PC-9 (cell line): Measurements from ENCODE around the gene PRUNE2. TPM values are rescaled to one million over a fixed set of nuclear protein-coding genes. Genes with fewer than 3 reads are reported as not detected.

Experiments
- BruUV-seq: library from RNA; stranded (reverse); fragments of 400-500 nt; replicated peaks from 2 replicates; lab custom pipeline; 2021; lab: Mats Ljungman, UMichigan
- CTCF ChIA-PET: fragments of 300-600 bp; sonication (Branson Sonifier 250); formaldehyde crosslinking; loops from one replicate; lab custom pipeline; 2022; ENCODE audit warnings: antibody characterized with exemption; lab: Charles Lee
- POLR2A ChIA-PET: fragments of 300-600 bp; sonication (Branson Sonifier 250); formaldehyde crosslinking; loops from one replicate; lab custom pipeline; 2022; ENCODE audit warnings: antibody characterized with exemption; ENCODE audit not compliant: unreplicated experiment; lab: Charles Lee
- DNase-seq, 2 experiments: peaks; one replicate each; pipeline versions ENCODE4 v3.0.0 to v3.0.0-alpha.2; 2015 to 2022; ENCODE audit warnings: mixed read lengths in 1 of 2
- H2AFZ ChIP-seq: fragments of 200-600 bp; sonication (generic); 2 replicates; pipeline ENCODE4 v1.8.1; 2017; ENCODE audit warnings: antibody characterized with exemption
- H3F3A ChIP-seq: fragments of 200-600 bp; sonication (generic); 2 replicates; pipeline ENCODE4 v1.8.1; 2017; ENCODE audit warnings: antibody characterized with exemption, mild to moderate bottlenecking, low read depth; ENCODE audit not compliant: insufficient read depth
- H3K27ac ChIP-seq: fragments of 200-600 bp; sonication (generic); 2 replicates; pipeline ENCODE4 v1.6.1; 2016; ENCODE audit warnings: mixed run types
- H3K27me3 ChIP-seq: fragments of 200-600 bp; sonication (generic); 2 replicates; pipeline ENCODE4 v1.6.1; 2016; ENCODE audit warnings: low read depth, mixed run types; ENCODE audit not compliant: insufficient read depth
- H3K36me3 ChIP-seq: fragments of 200-600 bp; sonication (generic); 2 replicates; pipeline ENCODE4 v1.6.1; 2016; ENCODE audit warnings: low read depth, mixed run types
- H3K4me1 ChIP-seq: fragments of 200-600 bp; sonication (generic); replicated peaks from 2 replicates; pipeline ENCODE4 v1.6.1; 2016; ENCODE audit warnings: mixed run types; ENCODE audit not compliant: insufficient read depth
- H3K4me2 ChIP-seq: fragments of 200-600 bp; sonication (generic); 2 replicates; pipeline ENCODE4 v1.6.1; 2017; ENCODE audit warnings: mixed run types
- H3K4me3 ChIP-seq: fragments of 200-600 bp; sonication (generic); 2 replicates; pipeline ENCODE4 v1.6.1; 2016; ENCODE audit warnings: mixed run types
- H3K79me2 ChIP-seq: fragments of 200-600 bp; sonication (generic); 2 replicates; pipeline ENCODE4 v1.6.1; 2017; ENCODE audit warnings: low read depth, mixed run types
- H3K9me2 ChIP-seq: fragments of 200-600 bp; sonication (generic); 2 replicates; pipeline ENCODE4 v1.8.1; 2017; ENCODE audit warnings: mild to moderate bottlenecking; ENCODE audit not compliant: insufficient read depth
- H3K9me3 ChIP-seq: fragments of 200-600 bp; sonication (generic); 2 replicates; pipeline ENCODE4 v1.8.1; 2016; ENCODE audit warnings: low read depth; ENCODE audit not compliant: insufficient read depth
- H4K20me1 ChIP-seq: fragments of 200-600 bp; sonication (generic); 2 replicates; pipeline ENCODE4 v1.8.1; 2017; ENCODE audit not compliant: insufficient read depth
- EZH2 ChIP-seq: fragments of 200-600 bp; sonication (generic); IDR thresholded peaks from 2 replicates; pipeline ENCODE4 v1.8.0; 2017; ENCODE audit warnings: antibody characterized with exemption, low read depth
- intact Hi-C: fragments of 100-400 bp; cut with micrococcal nuclease; formaldehyde crosslinking; loops from one replicate; pipeline ENCODE4 v1.10.0; 2022; ENCODE audit not compliant: unreplicated experiment
- total RNA-seq: library from RNA; stranded (reverse); gene quantifications from 2 replicates; pipeline ENCODE4 v1.2.3, GENCODE V29; 2021
- TF ChIP-seq, protein P1 (sequence below): fragments of 200-600 bp; sonication (generic); conservative IDR thresholded peaks from 2 replicates; pipeline ENCODE4 v1.6.1; 2017; ENCODE audit warnings: mixed run types, antibody characterized with exemption, mild to moderate bottlenecking, moderate library complexity

Gene PRUNE2
- total RNA-seq, 1 experiment from 2014 or later: 0.20 TPM

DNA sequence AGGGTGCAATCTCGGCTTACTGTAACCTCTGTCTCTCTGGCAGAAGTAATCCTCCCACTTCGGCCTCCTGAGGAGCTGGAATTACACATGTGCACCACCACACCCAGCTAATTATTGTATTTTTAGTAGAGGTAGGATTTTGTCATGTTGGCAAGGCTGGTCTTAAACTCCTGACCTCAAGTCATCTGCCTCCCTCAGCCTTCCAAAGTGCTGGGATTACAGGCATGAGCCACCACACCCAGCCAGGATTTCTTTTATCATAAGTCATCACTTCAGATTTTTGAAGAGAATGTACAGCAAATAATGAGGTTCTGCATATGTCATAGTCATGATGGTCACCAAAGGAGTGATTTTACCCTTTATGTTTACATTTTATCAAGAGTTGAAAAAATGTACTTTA lies 338.8 kb downstream of the PRUNE2 start:
- intact Hi-C loops: no loop called here
- no TSS peak for BruUV-seq
- CTCF ChIA-PET: no interaction called here
- no peak for TF ChIP-seq EZH2
- TF ChIP-seq, protein P1, sequence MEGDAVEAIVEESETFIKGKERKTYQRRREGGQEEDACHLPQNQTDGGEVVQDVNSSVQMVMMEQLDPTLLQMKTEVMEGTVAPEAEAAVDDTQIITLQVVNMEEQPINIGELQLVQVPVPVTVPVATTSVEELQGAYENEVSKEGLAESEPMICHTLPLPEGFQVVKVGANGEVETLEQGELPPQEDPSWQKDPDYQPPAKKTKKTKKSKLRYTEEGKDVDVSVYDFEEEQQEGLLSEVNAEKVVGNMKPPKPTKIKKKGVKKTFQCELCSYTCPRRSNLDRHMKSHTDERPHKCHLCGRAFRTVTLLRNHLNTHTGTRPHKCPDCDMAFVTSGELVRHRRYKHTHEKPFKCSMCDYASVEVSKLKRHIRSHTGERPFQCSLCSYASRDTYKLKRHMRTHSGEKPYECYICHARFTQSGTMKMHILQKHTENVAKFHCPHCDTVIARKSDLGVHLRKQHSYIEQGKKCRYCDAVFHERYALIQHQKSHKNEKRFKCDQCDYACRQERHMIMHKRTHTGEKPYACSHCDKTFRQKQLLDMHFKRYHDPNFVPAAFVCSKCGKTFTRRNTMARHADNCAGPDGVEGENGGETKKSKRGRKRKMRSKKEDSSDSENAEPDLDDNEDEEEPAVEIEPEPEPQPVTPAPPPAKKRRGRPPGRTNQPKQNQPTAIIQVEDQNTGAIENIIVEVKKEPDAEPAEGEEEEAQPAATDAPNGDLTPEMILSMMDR: no peak
- H3K36me3 ChIP-seq: no peaks in the 10 kb centered on the region
- no peaks in the 10 kb centered on the region for H3K9me2 ChIP-seq
- no peak overlapping the region for H3K4me2 ChIP-seq
- H3K9me3 ChIP-seq: no peaks in the 10 kb centered on the region
- H3K4me3 ChIP-seq: no peak overlapping the region
- POLR2A ChIA-PET: no interaction called here
- no peaks in the 10 kb centered on the region for H4K20me1 ChIP-seq
- DNase-seq: no peak
- no peak overlapping the region for H2AFZ ChIP-seq
- peaks cover 7% of the 10 kb centered on the region; the same call in 1 of the 2 replicates for H3K4me1 ChIP-seq
- H3K27ac ChIP-seq: no peak overlapping the region
- H3F3A ChIP-seq: no peaks in the 10 kb centered on the region; the same call in 1 of the 2 replicates
- H3K27me3 ChIP-seq: no peaks in the 10 kb centered on the region
- H3K79me2 ChIP-seq: no peaks in the 10 kb centered on the region

DNA sequence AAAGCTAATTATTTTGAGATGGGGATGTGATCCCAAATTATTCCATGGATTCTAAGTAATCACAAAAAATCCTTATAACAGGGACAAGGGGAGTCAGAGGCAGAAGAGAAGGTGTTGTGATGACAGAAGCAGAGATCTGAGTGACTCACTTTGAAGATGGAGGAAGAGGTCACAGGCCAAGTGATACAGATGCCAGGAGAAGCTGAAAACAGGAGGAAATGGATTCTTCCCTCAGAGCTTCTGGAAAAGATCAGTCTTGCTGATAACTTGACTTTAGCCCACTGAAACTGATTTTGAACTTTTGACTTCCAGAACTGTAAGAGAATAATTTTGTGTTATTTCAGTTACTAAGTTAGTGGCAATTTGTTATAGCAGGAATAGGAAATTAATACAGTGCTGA lies 341.6 kb downstream of the PRUNE2 start:
- POLR2A ChIA-PET: interaction anchor here (0.7 kb wide), 1 partner anchor 87 kb away, joined by 5 read pairs; no protein-coding TSS in a partner anchor
- TF ChIP-seq, protein P1: no peak
- no peak for TF ChIP-seq EZH2
- BruUV-seq: no TSS peak

DNA sequence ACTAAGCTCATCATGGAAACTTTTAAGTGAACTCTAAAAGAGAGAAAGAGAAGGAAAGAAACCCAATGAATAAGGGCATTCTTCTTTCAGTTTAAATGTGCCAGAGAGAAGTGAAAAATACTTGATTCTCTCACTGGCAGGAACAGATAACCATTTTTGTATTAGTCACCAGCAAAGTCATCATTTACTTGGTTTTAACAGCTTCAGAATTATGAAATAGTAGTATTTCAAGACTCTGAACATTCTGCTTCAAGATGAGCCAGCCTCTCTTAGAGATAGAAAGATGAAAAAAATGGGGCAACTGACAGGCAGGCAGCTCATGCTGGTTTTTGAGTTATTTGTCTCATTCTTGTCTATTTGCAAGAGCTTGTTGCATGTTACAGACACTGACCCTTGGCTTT lies 343.4 kb downstream of the PRUNE2 start:
- Histone ChIP-seq H3K9me2 (no peaks in the 10 kb centered on the region), H3K9me3 (no peaks in the 10 kb centered on the region), H4K20me1 (no peaks in the 10 kb centered on the region), H2AFZ (no peak overlapping the region), H3K4me2 (0 out of 2 replicates have a peak overlapping the region, but pooled peaks have one; percentile 6), H3K36me3 (no peaks in the 10 kb centered on the region), H3K4me1 (peaks cover 10% of the 10 kb centered on the region; the same call in 1 of the 2 replicates), H3F3A (no peaks in the 10 kb centered on the region; the same call in 1 of the 2 replicates), H3K27me3 (no peaks in the 10 kb centered on the region), H3K79me2 (no peaks in the 10 kb centered on the region), H3K4me3 (no peak overlapping the region), H3K27ac (no peak overlapping the region)
- intact Hi-C loops: no loop called here
- DNase-seq: peak in 1 of 2 experiments; percentile 50
- ChIA-PET CTCF (interaction anchor here (0.7 kb wide), 1 partner anchor 185 kb away, joined by 3 read pairs; no protein-coding TSS in a partner anchor), POLR2A (no interaction called here)
- TF ChIP-seq, protein P1: no peak
- TF ChIP-seq EZH2: no peak
- no TSS peak for BruUV-seq

More for the DNA sequence above, 341.6 kb downstream of the PRUNE2 start:
- H3K27ac ChIP-seq: no peak overlapping the region
- CTCF ChIA-PET: interaction anchor here (0.5 kb wide), 1 partner anchor 136 kb away, joined by 5 read pairs; no protein-coding TSS in a partner anchor
- no peaks in the 10 kb centered on the region for H3K79me2 ChIP-seq
- no peaks in the 10 kb centered on the region for H3K9me2 ChIP-seq
- intact Hi-C loops: no loop called here
- no peaks in the 10 kb centered on the region for H3K36me3 ChIP-seq
- no peaks in the 10 kb centered on the region for H3K9me3 ChIP-seq
- peaks cover 10% of the 10 kb centered on the region; the same call in 1 of the 2 replicates for H3K4me1 ChIP-seq
- H3F3A ChIP-seq: no peaks in the 10 kb centered on the region; the same call in 1 of the 2 replicates
- H4K20me1 ChIP-seq: no peaks in the 10 kb centered on the region
- no peaks in the 10 kb centered on the region for H3K27me3 ChIP-seq
- DNase-seq: no peak
- H2AFZ ChIP-seq: no peak overlapping the region
- no peak overlapping the region for H3K4me2 ChIP-seq
- no peak overlapping the region for H3K4me3 ChIP-seq
